Measurements from ENCODE around the gene PPP2R5E.

DNA sequence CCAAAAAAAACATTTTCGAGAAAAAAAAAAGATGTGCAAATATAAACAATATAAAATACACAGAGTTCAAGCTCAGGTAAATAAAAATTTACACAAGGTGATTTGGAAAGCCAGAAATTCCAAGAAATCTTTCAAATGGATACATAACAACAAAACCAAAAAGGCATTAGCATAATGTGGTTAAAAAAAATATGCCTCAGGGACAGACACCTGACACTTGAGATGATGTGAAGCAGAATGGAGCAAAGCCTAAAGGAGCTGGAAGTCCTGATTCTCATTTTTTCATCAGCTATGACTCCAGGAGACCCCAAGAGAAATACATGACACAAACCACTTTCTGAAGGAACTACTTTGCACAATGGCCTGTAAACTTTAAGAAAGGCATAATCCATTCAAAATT lies 98.6 kb downstream of the PPP2R5E start:
- TF ChIP-seq ZNF274 (IDR thresholded peaks at IDR 0.05; ENCODE audit: low read depth, low read length) (no peak), YY1 (IDR thresholded peaks at IDR 0.05; ENCODE audit: insufficient read depth, insufficient read length) (no peak), SUZ12 (IDR thresholded peaks at IDR 0.05; ENCODE audit: extremely low read depth, insufficient read depth, insufficient read length) (no peak)
